ENCODE data around the gene PTCH2.

Gene PTCH2

DNA sequence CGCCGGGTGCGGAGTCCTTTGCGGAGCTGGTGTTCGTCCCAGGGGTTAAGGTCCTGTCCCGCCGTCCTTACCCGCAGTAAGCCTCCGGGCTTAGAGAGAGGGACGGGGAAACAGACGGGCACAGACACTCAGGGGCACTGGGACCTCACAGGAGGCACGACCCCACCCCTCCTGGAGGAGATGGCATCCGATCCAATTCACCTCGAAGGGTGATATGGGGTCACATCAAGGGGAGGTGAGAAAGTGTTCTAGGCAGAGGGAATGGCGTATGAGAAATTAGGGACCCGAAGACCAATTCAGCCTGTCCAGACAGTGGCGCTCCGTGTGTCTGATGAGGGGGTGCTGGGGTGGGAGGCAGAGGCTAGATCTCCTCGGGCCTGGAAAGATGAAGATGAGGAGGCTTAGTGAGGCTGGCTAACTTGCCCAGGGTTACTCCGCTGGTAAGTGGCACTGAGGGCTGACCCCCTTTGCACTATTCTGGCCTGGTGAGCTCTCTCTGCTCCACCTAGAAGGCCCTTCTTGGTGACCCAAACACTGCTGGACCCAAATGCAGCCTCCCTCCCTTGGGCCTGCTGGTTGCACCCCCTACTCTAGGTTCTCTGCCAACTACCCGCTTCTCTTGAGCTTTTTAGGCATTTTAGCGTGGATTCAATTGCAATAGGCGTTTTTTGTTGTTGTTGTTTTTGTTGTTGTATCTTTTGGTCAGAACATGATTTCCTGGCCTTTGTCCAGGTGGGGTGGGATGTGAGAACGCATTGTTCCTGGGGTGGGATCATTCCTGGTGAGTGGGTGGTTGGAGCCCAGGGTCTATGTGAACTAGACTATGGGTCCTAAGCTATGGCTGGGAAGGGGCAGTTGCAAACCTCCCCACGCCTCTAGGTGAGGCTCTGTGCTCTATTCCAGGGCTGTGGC, 22.5 kb downstream of the PTCH2 start:
- in situ Hi-C loops (cut with MboI; ENCODE audit: low sequenced_read_pairs) = loop anchor here (25.0 kb wide), 1 partner anchor 192 kb away; the partner anchor contains the start of genes HECTD3 and UROD

DNA sequence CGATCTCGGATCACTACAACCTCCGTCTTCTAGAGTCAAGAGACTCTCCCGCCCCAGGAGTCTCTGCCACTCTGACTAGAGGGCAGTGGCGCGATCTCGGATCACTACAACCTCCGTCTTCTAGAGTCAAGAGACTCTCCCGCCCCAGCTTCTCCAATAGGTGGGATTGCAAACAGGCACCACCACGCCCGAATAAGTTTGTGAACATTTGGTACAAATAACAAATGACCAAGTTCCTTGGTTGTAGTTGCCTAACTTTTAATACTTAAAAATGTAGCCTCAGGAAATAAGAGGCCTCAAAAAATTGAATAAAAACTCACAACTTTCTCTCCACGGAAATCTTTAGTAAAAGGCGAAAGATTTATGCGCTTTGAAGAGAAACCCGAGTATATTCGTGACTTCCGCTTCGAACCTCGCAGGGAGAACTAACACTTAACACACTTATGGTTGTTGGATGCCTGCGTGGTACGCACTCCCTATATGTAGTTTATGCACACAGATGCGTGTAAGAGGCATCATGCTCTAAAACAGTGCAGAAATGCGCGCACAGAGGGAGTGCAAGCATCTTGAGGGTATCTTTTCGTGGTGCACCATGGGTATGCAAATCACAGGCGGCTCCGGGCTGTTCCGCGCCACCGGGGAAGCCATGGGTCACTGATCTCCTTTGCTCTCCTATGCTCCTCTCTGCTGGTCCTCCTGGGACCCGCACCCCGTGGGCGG, 23.3 kb downstream of the PTCH2 start:
- in situ Hi-C loops (cut with MboI; ENCODE audit: low sequenced_read_pairs) = loop anchor here (25.0 kb wide), 1 partner anchor 193 kb away; the partner anchor contains the start of genes HECTD3 and UROD

DNA sequence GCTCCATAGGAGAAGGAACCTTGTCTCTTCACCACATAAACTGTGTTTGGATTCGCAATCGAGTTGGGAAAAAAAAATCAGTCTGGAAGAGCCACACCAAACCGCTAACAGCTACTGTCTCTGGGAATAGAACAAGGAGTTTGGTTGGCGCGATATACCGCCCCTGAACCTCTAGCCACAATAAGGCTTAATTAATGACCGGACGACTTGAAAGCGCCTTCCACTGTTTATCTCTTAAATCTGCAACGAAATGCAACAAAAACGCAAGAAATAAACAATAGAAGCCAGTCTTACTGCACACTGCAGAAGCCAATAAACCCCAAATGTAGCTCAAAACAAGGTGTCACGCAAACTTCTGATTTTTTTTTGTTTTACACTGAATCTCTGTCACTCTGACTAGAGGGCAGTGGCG, 23.9 kb downstream of the PTCH2 start:
- in situ Hi-C loops (cut with MboI; ENCODE audit: low sequenced_read_pairs) = loop anchor here (25.0 kb wide), 1 partner anchor 193 kb away; the partner anchor contains the start of genes HECTD3 and UROD

DNA sequence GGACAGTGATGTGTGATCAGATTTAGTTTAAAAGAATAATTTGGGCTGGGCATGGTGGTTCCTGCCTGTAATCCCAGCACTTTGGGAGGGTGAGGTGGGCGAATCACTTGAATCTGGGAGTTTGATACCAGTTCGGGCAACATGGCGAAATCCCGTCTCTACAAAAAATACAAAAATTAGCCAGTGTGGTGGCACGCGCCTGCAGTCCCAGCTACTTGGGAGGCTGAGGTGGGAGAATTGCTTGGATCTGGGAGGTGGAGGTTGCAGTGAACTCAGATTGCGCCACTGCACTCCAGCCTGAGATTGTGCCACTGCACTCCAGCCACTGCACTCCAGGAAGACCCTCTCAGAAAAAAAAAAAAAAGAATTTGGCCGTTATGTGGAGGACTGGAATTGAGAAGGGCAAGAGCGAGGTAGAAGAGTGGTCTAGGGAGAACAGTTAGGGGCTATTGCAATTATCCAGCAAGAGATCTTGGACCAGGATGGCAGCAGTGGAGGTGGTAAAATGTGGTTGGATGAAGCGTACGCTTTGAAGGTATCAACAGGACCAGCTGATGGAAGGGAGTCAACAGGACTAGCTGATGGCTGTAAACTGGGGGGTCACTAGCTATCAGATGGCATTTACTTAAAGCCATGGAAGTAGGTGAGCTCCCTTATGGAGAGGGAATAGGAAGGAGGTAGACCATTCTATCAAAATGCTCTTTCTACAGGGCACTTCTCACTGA, 25.1 kb downstream of the PTCH2 start:
- in situ Hi-C loops (cut with MboI; ENCODE audit: low sequenced_read_pairs) = loop anchor here (25.0 kb wide), 1 partner anchor 194 kb away; the partner anchor contains the start of genes HECTD3 and UROD

DNA sequence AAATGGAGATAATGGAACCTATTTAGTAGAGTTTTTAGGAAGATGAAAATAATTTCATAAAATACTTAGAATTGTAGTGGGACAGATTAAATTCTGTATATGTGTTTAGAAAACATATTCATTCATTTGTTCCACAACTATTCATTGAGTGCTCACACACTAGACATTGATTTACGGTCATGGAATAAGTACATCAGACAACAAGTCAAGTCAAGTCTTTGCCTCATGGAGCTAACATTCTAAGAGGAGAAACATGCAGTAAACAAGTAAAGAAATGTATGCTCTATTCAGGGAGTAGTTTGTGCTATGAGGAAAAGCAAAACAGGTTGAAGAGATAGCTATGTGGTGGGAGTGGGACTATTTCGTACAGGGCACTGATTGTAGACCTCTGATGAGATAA, 25.7 kb downstream of the PTCH2 start:
- in situ Hi-C loops (cut with MboI; ENCODE audit: low sequenced_read_pairs) = loop anchor here (25.0 kb wide), 1 partner anchor 195 kb away; the partner anchor contains the start of genes HECTD3 and UROD

DNA sequence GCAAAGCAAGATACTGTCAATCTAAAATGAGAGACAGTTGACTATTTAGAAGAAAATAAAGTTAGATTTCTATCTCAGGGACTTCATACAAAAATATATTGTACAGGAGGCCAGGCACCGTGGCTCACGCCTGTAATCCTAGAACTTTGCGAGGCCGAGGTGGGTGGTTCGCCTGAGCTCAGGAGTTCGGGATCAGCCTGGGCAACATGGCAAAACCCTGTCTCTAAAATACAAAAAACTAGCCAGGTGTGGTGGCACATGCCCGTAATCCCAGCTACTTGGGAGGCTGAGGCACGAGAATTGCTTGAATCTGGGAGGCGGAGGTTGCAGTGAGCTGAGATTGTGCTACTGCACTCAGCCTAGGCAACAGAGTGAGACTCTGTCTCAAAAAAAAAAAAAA, 27.1 kb downstream of the PTCH2 start:
- in situ Hi-C loops (cut with MboI; ENCODE audit: low sequenced_read_pairs) = loop anchor here (25.0 kb wide), 1 partner anchor 196 kb away; the partner anchor contains the start of genes HECTD3 and UROD

DNA sequence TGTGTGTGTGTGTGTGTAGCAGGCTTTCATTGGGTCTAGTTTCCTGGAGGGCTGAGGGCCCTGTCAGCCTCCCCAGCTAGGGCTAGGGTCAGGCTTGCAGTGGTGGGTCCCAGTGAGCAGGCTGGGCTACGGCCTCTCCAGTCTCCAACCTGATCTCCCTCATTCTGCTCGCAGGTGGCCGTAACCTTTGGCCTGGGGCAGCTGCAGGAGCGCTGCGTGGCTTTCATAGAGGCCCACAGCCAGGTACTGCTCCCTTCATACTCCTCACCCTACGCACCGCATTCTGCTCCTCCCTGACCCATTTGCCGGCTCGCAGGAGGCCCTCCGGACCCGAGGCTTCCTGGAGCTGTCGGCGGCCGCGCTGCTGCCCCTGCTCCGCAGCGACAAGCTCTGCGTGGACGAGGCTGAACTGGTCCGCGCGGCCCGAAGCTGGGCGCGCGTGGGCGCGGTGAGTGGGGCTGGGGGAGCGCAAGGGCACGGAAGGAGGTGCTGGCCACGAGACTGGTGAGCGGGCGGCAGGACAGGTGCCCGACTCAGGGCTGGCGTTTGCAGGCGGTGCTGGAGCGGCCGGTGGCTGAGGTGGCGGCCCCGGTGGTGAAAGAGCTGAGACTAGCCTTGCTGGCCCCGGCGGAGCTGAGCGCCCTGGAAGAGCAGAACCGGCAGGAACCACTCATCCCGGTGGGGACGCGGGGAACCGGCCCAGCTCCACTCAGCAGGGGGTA, 30.1 kb downstream of the PTCH2 start:
- in situ Hi-C loops (cut with MboI; ENCODE audit: low sequenced_read_pairs) = loop anchor here (25.0 kb wide), 1 partner anchor 199 kb away; the partner anchor contains the start of genes HECTD3 and UROD

DNA sequence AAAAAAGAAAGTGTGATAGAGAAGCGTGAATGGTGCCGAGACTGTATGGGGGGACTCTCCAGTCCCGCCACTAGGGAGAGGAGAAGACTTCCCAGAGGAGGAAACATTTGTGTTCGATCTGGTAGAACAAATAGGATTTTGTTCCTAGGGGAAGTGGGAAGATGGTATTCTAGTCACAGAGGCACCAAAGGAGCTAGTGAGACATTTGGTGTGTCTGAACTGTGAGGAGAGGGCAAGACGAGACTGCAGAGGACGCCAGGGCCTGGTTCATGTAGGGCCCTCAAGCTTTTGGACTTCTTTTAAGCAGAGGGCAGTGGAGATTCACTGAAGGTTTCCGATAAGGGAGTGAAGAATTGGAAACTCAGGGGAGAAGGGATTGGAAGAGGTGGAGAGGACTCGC, 31.8 kb downstream of the PTCH2 start:
- in situ Hi-C loops (cut with MboI; ENCODE audit: low sequenced_read_pairs) = loop anchor here (25.0 kb wide), 1 partner anchor 201 kb away; the partner anchor contains the start of genes HECTD3 and UROD

DNA sequence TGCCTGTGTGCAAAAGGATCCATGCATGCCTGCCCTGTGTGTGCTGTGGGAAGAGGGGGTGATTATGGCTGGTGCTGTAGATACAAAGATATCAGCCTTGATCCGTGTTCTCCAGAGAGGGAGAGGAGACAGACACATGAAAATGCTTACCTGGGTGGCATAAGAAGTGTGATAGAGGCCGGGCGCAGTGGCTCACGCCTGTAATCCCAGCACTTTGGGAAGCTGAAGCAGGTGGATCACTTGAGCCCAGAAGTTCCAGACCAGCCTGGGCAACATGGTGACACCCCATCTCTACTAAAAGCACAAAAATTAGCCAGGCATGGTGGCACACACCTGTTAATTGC, 32.3 kb downstream of the PTCH2 start:
- in situ Hi-C loops (cut with MboI; ENCODE audit: low sequenced_read_pairs) = loop anchor here (25.0 kb wide), 1 partner anchor 202 kb away; the partner anchor contains the start of genes HECTD3 and UROD

DNA sequence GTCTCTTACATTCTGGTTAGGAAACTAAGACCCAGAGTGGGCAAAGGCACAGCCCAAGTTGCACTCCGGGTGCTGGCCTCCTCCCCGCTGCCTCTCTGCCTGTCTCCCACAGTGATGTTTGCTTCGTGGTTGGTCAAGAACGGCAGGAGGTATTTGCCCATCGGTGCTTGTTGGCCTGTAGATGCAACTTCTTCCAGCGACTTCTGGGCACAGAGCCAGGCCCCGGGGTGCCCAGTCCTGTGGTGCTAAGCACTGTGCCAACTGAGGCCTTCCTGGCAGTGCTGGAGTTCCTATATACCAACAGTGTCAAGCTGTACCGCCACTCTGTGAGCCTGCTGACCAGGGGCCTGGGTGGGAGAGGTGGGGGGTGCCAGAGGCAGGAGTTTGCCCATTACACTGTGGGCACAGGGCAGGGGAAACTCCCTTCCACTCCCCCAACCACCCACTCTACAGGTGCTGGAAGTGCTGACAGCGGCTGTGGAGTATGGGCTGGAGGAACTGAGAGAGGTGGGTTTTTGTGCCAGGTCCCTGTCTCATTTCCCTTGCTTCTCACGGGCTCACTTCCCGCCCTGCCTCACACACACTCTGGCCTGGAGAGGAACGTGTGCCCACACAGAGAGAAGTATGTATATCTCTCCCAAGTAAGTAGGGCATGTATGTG, 32.8 kb downstream of the PTCH2 start:
- in situ Hi-C loops (cut with MboI; ENCODE audit: low sequenced_read_pairs) = loop anchor here (25.0 kb wide), 1 partner anchor 202 kb away; the partner anchor contains the start of genes HECTD3 and UROD

DNA sequence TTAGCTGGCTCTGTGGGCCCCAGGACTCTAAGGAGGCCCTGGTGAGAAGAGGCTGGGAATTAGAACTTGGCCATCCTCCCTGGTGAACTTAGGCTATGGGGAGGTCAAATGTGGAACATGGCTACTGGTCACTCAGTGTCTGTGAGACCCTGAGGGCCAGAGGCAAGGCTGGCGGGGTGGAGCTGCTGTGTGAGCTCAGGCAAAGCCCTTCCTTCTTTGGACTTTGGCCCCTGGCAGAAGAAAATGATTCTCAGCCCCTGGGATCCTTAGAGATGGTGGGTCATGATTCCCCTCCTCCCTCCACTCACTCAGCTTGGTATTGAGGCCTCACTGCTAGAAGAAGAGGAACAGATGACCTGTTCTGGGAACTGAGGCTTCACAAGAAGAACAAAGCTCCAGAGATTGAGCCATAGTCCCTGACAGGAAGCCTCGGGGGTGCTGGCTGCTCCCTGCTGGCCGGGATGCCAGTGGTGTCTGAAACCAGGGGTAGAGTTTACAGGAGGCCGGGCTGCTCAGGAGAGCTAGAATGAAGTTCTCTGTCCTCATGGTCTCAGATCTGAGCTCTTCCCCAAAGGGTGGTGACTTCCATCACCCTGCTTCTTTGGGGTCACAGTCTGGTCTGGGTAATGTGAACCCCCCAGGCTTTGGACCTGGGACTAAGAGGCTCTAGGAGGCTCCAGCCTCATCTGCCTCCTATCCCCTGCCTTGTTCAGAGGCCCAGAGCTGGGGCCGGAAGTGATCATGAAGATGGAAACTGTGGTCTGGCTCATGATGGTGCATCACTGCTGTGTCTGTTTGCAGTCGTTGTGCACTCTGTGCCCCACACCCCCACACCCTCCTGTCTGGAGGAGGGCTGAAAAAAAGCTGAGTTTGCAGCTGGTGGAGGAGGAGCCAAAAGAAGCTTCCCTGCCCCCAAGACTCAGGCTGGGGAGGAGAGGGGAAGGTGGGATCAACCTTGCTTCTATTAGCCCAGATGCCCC, 33.8 kb downstream of the PTCH2 start:
- in situ Hi-C loops (cut with MboI; ENCODE audit: low sequenced_read_pairs) = loop anchor here (25.0 kb wide), 1 partner anchor 203 kb away; the partner anchor contains the start of genes HECTD3 and UROD

DNA sequence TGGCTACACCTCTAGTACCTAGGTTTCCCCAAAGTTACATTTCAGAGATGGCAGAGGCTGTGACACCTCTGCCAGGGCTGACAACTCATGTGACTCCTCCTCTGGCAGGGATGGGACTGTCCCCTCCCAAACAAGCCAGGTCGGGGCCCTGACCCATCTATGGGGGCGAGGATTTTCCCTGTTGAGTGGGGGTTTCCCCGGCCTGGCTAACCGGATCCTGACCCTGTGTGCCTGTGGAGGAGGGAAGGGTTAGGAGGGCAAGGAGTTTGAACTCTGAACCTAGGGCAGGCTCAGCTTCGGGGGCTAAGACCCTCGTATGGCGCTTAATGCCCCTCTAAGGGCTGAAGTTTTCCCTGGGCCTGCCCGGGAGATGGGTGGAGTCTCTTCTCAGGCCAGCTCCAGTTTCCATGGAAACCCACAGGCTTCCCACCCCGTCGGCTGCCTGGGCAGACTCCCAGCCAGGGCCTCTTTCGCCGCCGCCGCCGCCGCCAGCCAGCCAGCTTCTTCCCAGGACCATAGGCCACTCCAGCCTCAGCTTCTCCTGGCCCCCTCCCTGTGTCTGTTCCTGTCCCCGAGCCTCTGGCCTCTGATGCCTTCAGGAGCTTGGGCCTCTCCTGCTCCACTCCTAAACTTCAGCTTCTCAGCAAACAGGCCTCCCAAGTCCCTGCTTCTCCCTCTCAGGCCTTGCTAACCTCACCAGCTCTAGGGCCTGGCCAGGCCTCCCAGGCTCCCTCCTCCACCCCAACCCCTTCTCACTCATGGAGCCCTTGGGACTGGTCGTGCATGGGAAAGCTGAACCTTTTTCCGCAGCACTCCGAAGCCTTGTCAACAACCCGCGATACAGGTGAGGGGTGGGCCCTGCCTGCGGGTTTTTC, 34.8 kb downstream of the PTCH2 start, which contains the start of gene BTBD19:
BTBD19 (plus strand) TSS at position 461 of the 875 bp plus-strand sequence; CDS start at position 759, 298 bp downstream.
- in situ Hi-C loops (cut with MboI; ENCODE audit: low sequenced_read_pairs) = loop anchor here (25.0 kb wide), 1 partner anchor 204 kb away; the partner anchor contains the start of genes HECTD3 and UROD

DNA sequence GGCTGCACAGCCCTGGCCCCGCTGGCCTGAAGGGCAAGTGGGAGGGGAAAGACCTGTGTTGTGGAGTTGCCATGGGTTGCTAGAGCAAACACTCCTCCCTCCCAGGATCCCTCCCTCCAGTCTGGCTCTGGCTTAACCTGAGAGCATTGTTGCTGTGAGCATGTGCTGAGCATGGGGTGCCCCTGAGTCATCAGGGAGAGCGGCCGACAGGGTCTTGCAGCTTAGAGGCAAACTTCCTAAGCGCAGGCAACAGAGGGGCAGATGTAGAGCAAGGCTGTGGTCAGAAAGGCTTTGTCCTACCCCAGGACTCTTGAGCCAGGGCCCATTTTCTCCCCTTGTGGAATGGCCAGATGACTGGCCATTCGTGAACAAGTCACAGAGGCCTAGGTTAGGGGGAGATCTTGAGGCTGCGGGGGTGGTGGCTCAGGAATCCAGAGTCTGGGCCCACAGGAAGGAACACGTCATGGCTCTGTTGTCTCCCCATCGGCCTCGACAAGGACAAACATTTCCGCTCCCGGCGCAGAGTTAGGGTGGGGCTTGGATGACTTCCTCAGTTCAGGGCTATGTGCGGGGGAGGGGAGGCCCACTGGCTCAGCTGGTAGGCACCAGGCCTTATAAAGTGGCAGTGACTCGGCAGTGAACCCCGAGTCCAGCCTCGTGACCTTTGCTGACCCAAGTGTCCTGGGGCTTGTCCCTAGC, 35.5 kb downstream of the PTCH2 start:
- in situ Hi-C loops (cut with MboI; ENCODE audit: low sequenced_read_pairs) = loop anchor here (25.0 kb wide), 1 partner anchor 205 kb away; the partner anchor contains the start of genes HECTD3 and UROD

DNA sequence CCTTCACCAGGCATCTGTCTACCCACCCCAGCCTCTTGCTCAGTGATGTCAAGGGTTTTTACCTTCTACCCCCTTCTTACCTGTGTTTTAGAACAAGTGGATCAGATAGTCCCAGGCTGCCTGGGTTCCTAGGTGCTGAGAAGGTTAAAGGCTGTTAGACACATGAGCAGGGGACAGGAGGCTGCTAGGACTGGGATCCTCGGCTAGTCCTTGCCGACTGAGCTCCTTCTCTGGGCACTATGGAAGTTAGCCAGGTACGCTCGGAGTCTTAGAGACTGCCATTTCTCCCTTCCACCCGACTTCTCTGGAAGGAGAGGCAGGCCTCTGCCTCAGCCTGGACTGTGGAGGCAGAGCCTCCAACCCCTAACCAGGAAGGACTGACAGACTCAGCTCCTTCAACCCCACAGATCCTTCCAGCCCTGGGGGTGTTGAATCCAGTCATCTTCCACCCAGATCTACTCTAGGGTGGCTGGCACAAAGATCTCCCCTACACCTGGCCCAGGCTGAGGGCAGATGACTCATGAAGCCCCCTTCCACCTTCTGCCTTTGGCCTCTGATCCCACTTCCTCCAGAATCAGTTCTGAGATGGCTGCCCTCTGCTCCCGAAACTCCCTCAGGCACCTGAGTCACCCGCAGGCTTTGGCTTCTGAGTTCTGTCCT, 36.2 kb downstream of the PTCH2 start, which contains the start of gene DYNLT4:
DYNLT4 (minus strand) TSS at position 648 of the 660 bp plus-strand sequence. CDS start 683 bp downstream, outside the sequence.
- in situ Hi-C loops (cut with MboI; ENCODE audit: low sequenced_read_pairs) = loop anchor here (25.0 kb wide), 1 partner anchor 205 kb away; the partner anchor contains the start of genes HECTD3 and UROD

DNA sequence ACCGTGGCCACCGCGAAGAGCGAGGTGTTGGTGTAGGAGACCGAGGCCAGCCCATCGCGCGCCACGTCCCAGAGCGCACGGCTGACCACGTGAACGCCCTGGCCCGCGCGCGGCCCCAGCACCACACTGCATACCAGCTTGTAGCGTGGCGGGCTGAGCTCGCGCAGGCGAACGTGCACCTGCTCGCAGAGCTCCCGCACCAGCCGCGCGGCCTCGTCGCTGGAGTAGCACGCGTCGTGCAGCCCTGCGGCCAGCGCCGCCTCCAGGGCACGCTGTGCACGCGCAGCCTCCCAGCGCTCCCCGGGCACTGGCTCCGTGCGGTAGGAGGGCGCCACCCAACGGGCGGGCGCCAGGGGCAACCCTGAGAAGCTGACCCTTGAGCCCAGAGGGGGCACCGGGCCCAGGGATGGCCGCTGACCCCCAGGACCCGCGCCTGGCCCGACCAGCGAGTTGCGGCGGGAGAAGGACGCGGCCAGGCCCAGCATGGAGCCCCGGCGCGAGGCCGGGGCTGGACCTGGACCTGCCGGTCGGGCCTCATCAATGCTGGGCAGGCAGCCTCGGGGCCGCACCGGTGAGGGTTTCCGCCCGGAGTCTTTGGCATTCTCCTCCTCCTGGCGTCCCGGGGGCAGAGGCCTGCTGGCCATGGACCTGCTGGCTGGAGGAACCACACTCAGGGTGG, 36.9 kb downstream of the PTCH2 start:
- in situ Hi-C loops (cut with MboI; ENCODE audit: low sequenced_read_pairs) = loop anchor here (25.0 kb wide), 1 partner anchor 206 kb away; the partner anchor contains the start of genes HECTD3 and UROD

Data from HL-60/S4 treated with retinoic acid at 250 ng/mL for 4 days and 3 days (cell line).